Osteoblast (primary cell): ENCODE results near the gene PRKAR1B. TPM values are rescaled to one million over a fixed set of nuclear protein-coding genes. Genes with fewer than 3 reads are reported as not detected.

Experiments
- DNase-seq: peaks from one replicate; pipeline ENCODE4 v3.0.0; 2011; ENCODE audit warnings: low spot score, mixed read lengths; ENCODE audit not compliant: insufficient read length; ENCODE audit errors: missing footprints
- H2AFZ ChIP-seq: 2 replicates; pipeline ENCODE4 v1.6.0; 2011; ENCODE audit warnings: mild to moderate bottlenecking, low read length
- H3K27ac ChIP-seq: 2 replicates; pipeline ENCODE4 v1.5.1; 2011; ENCODE audit warnings: mild to moderate bottlenecking, low read depth, low read length, moderate library complexity
- H3K27me3 ChIP-seq: 2 replicates; pipeline ENCODE4 v1.6.0; 2012; ENCODE audit warnings: mild to moderate bottlenecking, control low read depth, inconsistent platforms, low read length, moderate library complexity; ENCODE audit not compliant: insufficient read depth
- H3K36me3 ChIP-seq: 2 replicates; pipeline ENCODE4 v1.5.1; 2011; ENCODE audit warnings: mild to moderate bottlenecking, low read length, control low read depth, moderate library complexity; ENCODE audit not compliant: insufficient read depth
- H3K4me1 ChIP-seq: 2 replicates; pipeline ENCODE4 v1.5.1; 2011; ENCODE audit warnings: mild to moderate bottlenecking, low read length, control low read depth, moderate library complexity; ENCODE audit not compliant: insufficient read depth
- H3K4me2 ChIP-seq: 2 replicates; pipeline ENCODE4 v1.6.0; 2011; ENCODE audit warnings: mild to moderate bottlenecking, low read length; ENCODE audit not compliant: insufficient read depth
- H3K4me3 ChIP-seq: fragments of 200-600 bp; sonication (generic); 3 replicates; pipeline ENCODE4 v1.5.1; 2012; ENCODE audit warnings: mild to moderate bottlenecking, low read length, inconsistent platforms; ENCODE audit not compliant: insufficient read depth
- H3K79me2 ChIP-seq: 2 replicates; pipeline ENCODE4 v1.6.0; 2012; ENCODE audit warnings: mild to moderate bottlenecking, low read length, control low read depth, inconsistent platforms; ENCODE audit not compliant: insufficient read depth
- H3K9me3 ChIP-seq: 2 replicates; pipeline ENCODE4 v1.5.1; 2011; ENCODE audit warnings: low read depth, low read length, control low read depth
- H4K20me1 ChIP-seq: 2 replicates; pipeline ENCODE4 v1.6.0; 2012; ENCODE audit warnings: mild to moderate bottlenecking, low read length, control low read depth; ENCODE audit not compliant: insufficient read depth
- CTCF ChIP-seq: IDR thresholded peaks from 2 replicates; pipeline ENCODE4 v1.5.1; 2011; ENCODE audit warnings: mild to moderate bottlenecking, low read depth, low read length, moderate library complexity; ENCODE audit errors: extremely low read depth
- total RNA-seq: library from RNA; depleted of rRNA; stranded (reverse); fragments of >200 nt; gene quantifications from 2 replicates; pipeline ENCODE4 v1.2.3, GENCODE V29; 2012

PRKAR1B gene
- total RNA-seq, 1 donor = 6.5 TPM

DNA sequence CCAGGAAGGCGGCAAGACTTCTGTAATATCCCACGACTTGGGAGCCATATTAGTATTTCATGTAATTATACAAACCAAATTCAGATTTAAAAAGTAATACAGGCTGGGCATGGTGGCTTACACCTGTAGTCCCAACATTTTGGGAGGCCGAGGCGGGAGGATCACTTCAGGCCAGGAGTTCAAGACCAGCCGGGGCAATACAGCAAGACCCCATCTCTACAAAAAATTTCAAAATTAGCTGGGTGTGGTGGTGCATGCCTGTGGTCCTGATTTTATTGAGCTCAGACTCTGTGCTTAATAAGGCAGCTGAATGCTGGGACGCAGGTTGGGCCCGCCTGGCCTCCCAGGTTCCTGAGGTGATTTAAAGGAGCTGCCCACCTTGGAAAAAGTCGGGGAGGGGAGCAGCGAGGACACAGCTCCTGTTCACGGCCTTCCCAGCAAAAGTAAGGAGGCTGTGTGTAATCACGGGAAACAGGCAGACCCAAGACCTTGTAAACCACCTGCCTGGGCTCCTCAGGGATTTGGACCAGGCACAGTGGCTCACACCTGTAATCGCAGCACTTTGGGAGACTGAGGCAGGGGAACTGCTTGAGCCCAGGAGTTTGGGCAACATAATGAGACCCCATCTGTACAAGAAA, 93.6 kb downstream of the PRKAR1B start:
- H3K4me2 ChIP-seq = no peak overlapping the region
- H3K36me3 ChIP-seq = no peaks in the 10 kb centered on the region
- no peak overlapping the region for H2AFZ ChIP-seq
- H3K27ac ChIP-seq = no peak overlapping the region
- no peaks in the 10 kb centered on the region for H3K27me3 ChIP-seq
- H4K20me1 ChIP-seq = no peaks in the 10 kb centered on the region
- TF ChIP-seq CTCF = no peak
- no peak overlapping the region for H3K4me3 ChIP-seq
- no peaks in the 10 kb centered on the region for H3K9me3 ChIP-seq
- no peaks in the 10 kb centered on the region for H3K79me2 ChIP-seq
- peak; percentile 61 for DNase-seq
- H3K4me1 ChIP-seq = no peaks in the 10 kb centered on the region

DNA sequence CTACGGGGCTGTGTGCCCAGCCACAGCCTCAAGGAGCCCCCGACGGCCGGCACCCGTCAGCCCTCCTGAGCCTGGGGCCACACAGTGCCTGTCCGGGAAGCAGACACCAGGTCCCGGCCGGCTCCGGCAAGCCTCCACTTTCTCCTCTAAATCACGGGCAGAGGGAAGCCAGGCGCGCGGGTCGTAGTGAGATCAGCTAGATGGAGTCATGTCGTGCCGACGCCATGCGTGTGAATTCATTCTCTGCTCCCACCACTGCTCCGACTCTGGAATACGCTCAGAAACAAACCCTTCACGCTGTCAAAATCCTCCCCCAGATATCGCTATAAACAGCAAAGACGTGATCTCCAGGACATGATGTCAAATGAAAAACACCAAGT, 94.3 kb downstream of the PRKAR1B start:
- DNase-seq = peak; percentile 76
- Histone ChIP-seq H4K20me1 (no peaks in the 10 kb centered on the region), H3K36me3 (no peaks in the 10 kb centered on the region), H3K27me3 (no peaks in the 10 kb centered on the region), H3K4me3 (no peak overlapping the region), H3K4me1 (no peaks in the 10 kb centered on the region), H3K9me3 (no peaks in the 10 kb centered on the region), H3K27ac (no peak overlapping the region), H2AFZ (no peak overlapping the region), H3K4me2 (no peak overlapping the region), H3K79me2 (no peaks in the 10 kb centered on the region)
- TF ChIP-seq CTCF = no peak

DNA sequence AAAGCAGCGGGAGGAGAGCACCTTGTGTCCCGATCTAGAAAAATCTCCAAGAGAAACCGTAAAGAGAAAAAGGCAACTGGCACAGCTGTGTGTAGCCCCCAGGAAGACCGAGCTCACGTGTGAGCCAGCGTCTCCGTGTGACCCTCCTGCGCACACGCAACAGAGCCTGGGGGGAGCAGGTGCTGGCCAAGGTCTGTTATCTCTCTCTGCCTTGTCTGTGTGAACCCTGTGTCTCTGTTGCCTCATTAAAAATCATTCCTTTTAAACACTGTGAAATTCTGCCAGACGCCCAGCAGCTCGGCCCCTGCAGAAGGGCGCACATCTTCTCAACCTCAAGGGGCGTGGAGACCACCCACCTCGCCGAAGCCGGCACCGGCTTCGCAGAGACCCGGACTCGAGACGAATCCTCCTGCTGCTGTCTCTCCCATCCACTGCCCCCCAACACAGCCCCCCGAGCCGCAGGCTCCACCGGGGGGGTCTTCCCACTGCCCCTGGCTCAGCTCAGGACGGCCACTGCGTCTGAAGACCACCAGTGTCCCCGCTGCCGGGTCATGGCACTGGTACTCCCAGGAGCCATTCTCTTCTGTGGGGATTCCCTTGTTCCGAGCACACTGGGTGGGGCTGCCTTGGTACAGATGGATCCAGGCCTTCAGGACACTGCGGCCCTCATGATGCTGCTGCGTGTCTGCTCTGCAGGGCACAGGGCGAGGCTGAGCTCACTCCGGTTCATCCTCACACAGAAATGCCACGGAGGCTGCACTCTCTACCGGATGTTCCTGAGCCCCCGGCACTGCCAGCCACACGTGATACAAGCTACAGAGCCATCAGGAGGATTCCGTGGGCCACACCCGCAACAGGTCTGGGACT, 94.9 kb downstream of the PRKAR1B start:
- Histone ChIP-seq H3K9me3 (no peaks in the 10 kb centered on the region), H3K4me1 (no peaks in the 10 kb centered on the region), H4K20me1 (no peaks in the 10 kb centered on the region), H2AFZ (no peak overlapping the region), H3K27me3 (no peaks in the 10 kb centered on the region), H3K4me2 (no peak overlapping the region), H3K4me3 (no peak overlapping the region), H3K27ac (no peak overlapping the region), H3K79me2 (no peaks in the 10 kb centered on the region), H3K36me3 (no peaks in the 10 kb centered on the region)
- DNase-seq = peak; percentile 73
- no peak for TF ChIP-seq CTCF

DNA sequence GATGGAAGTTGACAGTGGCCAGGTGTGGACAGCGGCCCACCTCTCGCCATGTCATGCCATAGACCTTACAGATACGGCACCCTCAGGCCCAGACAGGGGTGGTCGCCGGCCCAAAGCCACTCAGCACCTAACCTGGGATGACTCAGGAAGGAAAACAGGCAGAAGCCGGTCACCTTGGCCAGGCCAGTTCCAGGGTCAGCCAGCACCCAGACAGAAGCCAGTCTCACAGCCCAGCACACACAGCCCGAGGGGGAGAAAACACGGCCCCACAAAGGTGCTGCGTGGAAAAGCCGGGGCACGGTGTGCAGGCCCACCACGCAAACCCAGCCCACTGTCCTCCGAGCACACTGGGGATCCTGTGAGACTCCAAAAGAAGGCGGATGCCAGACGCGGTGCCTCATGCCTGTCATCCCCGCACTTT, 95.8 kb downstream of the PRKAR1B start:
- TF ChIP-seq CTCF = no peak
- no peaks in the 10 kb centered on the region for H3K27me3 ChIP-seq
- no peaks in the 10 kb centered on the region for H3K9me3 ChIP-seq
- no peaks in the 10 kb centered on the region for H3K4me1 ChIP-seq
- H3K36me3 ChIP-seq = no peaks in the 10 kb centered on the region
- no peak overlapping the region for H2AFZ ChIP-seq
- H3K4me2 ChIP-seq = no peak overlapping the region
- H3K27ac ChIP-seq = no peak overlapping the region
- H4K20me1 ChIP-seq = no peaks in the 10 kb centered on the region
- no peaks in the 10 kb centered on the region for H3K79me2 ChIP-seq
- peak; percentile 74 for DNase-seq
- no peak overlapping the region for H3K4me3 ChIP-seq
